Measurements from ENCODE around the gene STX2.
"Not testable (repeated sequence)": the region's sequence is repeated elsewhere in the genome, so short reads cannot be mapped to it uniquely, and the experiment has no call there.

STX2 gene

DNA sequence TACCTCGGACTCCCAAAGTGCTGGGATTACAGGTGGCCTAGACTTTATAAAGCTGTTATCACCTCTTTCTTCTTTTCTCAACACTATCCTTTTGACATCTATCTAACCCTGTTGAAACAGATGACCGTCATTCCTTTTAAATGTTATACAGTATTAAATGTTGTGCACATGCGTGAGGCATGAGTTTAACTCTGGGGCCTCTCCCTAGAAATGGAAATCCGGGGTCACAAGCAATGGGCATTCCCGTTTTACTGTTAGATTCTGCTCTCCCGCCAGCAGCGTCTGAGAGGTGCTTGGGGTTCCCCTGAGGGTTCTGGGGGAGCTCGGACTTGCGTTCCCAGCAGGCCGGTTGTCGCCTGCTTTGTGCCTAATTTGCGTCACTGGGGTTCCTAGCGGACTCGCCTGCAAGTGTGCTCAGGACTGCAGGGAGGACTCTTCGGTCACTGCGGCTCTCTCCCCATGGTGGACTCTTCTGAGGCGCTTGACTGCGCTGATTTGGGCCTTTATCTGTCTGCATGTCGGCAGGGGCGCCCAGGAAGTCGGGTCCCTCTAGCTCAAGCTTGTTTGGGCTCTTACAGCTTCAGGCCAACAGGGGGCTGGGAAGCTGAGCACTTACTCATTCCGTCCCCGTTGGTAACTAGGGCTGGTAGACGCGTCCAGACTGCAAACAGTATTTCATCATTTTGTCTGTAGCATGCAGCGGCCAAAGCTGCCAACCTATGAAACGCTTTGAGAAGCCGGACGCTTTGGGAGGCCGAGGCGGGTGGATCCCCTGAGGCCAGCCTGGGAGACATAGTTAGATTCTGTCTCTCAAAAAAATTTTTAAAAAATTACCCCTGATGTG, 31.6 kb upstream of the STX2 start:
- peak; percentile 80 to 82 for DNase-seq (ENCODE audit: low read depth in 2 of 2)

DNA sequence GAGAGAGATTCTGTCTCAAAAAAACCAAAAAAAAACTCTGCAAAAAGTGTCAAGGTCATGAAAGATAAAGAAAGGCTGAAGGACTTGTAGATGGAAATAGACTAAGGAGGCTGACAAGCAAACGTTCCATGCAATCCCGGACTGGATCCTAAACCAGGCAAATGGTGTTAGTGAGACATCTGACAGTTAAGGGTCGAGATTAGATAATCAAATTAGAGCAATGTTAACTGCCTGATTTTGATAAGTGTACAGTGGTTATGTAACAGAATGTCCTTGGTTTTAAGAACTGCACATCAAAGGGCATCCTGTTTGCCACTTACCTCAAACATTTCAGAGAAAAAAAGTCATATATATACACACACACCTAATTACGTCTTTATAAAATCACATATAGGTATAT, 29.4 kb upstream of the STX2 start:
- no peak for DNase-seq (ENCODE audit: low read depth in 2 of 2)

DNA sequence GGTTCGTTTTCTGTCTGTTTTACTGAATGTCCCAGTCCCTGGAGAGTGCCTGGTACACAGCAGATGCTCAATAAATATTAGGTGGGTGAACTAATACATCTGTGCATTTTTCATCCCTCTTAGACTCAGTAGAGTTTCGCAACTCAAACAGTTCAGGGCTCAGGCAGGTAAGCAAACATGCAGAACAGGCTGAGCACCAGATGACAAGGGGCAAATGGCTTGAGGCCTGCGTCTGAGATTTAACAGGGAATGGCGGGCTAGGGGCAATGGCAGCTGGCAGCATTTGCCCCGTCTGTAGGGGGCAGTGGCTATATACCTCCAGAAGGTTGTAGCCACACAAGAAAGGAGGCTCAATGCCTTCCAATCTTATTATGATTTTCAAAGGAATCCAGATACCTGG, 24.2 kb upstream of the STX2 start:
- no peak for DNase-seq (ENCODE audit: low read depth in 2 of 2)

DNA sequence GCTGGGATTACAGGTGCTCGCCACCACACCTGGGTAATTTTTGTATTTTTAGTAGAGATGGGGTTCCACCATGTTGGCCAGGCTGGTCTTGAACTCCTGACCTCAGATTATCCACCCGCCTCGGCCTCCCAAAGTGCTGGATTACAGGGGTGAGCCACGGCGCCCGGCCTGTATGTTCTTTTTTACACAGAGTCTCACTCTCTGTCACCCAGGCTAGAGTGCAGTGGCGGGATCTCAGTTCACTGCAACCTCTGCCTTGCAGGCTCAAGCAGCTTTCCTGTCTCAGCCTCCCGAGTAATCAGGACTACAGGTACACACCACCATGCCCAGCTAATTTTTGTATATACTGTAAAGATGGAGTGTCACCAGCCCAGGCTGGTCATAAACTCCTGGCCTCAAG, 23.7 kb upstream of the STX2 start:
- DNase-seq (ENCODE audit: low read depth in 2 of 2) = not testable (repeated sequence)

DNA sequence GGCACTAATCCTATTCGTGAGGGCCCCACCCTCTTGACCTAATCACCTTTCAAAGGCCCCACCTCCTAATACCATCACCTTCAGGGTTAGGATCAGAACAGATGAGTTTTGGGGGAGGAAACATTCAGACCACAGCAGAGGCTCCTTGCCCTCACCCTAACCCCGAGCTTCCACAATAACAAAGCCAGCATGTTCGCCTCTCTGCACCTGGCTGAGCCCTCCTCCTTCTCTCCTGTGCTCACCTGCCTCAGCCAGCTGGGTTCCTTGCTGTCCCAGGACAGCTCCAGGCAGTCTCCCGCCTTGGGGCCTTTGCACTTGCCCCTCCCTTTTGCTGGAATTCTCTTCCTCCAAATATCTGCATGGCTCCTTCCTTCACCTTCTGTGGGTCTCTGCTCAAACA, 23.1 kb upstream of the STX2 start:
- no peak for DNase-seq (ENCODE audit: low read depth in 2 of 2)

DNA sequence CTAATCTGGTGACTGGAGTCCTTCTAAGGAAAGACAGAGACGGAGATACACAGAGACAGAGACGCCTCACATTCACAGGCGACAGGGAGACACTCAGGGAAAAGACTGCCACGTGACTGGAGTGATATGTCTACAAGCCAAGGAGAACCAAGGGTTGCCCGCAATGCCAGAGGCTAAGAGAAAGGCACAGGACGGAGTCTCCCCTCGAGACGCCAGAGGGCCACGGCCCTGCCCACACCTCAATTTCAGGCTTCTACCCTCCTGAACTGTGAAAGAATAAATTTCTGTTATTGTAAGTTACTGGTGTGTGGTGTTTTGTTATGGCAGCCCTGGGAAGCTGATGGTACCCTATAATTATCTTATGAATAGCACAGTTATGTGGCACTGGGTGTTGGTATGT, 21.3 kb upstream of the STX2 start:
- DNase-seq (ENCODE audit: low read depth in 2 of 2) = no peak

DNA sequence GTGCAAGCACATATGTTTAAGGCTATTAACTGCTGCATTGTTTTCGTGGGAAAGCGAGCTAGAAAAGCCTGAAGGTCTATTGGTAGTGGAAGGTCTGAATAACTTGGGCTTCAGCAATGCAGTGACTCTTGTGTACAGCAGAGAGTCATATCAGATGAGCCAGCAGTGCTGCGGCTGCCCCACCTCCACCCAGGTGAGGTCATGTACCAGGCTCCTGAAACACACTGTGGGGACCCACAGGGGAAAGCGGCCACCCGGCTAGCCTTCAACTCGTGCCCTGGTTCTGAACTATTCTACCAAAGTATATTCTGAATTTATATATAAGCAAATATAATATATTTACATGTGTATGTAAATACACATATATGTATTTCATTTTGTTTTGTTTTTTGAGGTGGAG, 20.1 kb upstream of the STX2 start:
- DNase-seq (ENCODE audit: low read depth in 2 of 2) = no peak

DNA sequence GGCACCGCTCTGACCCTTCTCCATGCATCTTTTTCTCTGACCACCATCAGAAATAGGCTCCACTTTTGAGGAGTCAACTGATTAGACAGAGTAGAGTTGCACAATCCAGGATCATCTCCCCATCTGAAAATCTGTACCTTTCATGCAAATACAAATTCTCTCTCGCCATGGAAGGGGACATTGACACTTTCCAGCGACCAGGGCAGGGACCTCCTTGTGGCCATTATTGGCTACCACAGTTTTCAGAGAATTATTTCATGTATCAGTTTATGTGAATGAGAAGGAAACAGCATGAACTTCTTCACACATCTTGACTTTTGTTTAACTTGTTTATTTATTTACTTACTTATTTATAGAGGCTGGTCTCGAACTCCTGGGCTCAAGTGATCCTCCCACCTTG, 19.0 kb upstream of the STX2 start:
- DNase-seq (ENCODE audit: low read depth in 2 of 2) = no peak

DNA sequence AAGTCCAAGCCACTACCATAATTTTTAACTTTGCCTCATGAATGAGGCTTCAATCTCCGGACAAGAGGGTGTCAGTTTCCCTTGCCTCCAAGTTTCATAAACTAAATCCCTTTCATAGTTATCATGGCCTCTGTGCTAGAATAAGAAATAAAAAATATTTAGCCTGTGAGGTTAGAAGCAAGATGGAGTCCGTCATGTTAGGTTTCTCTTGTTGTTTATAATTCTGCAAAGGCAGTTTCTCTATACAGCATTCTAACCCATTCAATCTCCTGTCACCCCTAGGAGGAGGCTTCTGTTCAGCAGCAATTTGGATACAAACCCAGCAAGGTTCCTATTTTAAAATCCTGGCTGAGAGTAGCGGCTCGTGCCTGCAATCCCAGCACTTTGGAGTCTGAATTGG, 17.0 kb upstream of the STX2 start:
- DNase-seq (ENCODE audit: low read depth in 2 of 2) = no peak

DNA sequence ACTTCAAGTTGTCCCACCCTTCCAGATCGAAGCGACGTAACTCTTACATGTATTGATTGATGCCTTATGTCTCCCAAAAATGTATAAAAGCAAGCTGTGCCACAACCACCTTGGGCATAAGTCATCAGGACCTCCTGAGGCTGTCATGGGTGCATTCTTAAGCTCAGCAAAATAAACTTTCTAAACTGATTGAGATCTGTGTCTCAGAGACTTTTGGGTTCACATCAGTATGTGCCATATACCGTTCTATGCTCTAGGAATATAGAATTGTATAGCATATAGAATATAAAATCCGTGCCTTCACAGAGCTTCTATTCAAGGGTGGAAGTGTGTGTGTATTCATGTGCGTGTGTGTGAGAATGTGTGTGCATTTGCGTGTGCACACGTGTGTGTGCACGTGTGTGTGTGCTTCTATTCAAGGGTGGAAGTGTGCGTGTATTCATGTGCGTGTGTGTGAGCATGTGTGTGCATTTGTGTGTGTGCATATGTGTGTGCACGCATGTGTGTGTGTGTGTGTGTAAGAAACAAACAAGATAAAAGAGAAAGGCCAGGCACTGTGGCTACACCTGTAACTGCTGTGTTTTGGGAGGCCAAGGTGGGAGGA, 11.5 kb upstream of the STX2 start:
- DNase-seq (ENCODE audit: low read depth in 2 of 2) = no peak

DNA sequence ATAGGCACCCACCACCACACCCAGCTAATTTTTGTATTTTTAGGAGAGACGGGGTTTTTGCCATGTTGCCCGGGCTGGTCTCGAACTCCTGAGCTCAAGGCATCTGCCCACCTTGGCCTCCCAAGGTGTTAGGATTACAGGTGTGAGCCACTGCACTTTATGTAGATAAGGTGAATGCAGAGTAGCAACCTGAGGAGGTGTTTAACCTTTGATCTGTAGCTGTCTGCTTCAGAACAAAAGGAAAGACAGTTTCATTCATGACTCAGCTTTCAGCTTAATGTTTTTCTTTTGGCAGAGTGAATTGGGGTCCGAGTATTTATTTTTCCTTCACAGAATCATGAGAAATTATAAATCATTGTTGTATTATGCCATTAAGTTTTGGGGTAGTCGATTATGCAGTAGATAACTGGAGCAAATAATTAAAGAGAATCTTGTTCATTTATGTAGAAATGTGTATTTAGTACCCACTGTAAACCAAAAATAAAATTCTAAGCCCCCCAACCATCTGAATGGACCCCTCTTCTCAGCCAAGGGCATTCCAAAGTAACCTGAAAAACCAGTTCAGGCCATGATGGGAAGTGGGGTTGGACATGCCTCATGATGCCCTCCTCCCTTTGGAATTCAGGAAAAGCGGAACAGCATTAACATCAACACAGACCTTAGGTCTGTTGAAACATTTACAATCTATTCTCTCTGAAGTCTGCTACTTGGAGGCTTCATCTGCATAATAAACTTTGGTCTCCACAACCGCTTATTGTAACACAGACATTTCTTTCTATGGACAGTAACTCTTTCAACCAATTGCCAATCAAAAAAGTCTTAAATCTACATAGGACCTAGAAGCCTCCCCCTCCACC, 10.7 kb upstream of the STX2 start:
- DNase-seq (ENCODE audit: low read depth in 2 of 2) = no peak

DNA sequence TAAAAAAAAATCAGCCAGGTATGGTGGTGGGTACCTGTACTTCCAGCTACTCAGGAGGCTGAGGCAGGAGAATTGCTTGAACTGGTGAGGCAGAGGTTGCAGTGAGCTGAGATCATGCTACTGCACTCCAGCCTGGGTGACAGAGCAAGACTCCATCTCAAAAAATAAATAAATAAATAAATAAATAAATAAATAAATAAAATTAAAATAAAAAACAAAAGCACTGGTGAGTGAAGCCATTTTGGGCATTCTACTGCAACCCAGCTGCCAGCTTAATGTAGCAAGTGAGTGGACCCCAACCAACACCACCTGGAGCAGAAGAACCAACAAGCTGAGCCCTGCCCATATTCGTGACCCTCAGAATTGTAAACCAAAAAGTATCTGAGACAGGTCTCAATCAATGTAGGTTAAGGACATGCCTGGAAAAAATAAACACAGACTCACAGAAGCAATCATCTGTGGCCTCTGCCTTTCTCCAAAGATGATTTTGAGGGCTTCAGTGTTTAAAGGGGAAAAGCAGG, 9.8 kb upstream of the STX2 start:
- DNase-seq (ENCODE audit: low read depth in 2 of 2) = not testable (repeated sequence)

DNA sequence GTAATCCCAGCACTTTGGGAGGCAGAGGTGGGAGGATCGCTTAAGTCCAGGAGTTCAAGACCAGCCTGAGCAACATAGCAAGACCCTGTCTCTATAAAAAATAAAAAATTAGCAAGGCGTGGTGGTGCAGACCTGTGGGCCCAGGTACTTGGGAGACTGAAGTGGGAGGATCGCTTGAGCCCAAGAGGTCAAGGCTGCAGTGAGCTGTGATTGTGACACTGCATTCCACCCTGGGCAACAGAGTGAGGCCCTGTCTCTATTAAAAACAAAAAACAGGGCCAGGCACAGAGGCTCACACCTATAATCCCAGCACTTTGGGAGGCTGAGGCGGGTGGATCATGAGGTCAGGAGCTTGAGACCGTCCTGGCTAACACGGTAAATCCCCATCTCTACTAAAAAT, 9.1 kb upstream of the STX2 start:
- DNase-seq (ENCODE audit: low read depth in 2 of 2) = not testable (repeated sequence)

DNA sequence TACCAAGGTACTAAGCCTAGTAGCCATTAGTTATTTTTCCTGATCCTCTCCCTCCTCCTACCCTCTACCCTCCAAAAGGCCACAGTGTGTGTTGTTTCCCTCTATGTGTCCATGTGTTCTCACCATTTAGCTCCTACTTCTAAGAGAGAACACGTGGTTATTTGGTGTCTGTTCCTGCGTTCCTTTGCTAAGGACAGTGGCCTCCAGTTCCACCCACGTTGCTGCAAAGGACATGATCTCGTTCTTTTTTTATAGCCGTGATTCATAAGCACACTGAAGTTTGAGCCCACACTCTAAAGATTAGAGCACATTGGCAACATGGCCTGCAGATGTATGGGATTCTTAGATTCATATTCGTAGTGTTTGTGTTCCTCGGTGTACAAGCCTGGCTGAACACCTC, 8.1 kb upstream of the STX2 start:
- peak; percentile 46 to 54 for DNase-seq (ENCODE audit: low read depth in 2 of 2)

DNA sequence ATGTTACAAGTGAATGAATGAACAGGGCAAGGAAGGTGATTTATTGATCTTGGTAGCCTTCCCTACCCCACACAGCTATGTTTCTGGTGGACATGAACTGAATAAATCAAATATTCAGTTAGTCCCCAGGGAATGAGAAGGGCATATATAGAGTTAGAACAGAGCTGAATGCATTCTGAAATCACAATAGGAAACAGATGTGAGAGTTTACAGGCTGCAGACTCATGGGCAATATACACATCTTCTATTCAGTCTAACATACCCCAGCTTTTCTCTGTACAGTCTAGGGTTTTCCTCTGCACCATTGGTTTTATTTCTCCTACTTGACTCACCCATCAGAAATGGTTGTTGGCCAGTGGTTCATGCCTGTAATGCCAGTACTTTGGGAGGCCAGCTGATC, 7.3 kb upstream of the STX2 start:
- peak; percentile 96 for DNase-seq (ENCODE audit: low read depth in 2 of 2)

DNA sequence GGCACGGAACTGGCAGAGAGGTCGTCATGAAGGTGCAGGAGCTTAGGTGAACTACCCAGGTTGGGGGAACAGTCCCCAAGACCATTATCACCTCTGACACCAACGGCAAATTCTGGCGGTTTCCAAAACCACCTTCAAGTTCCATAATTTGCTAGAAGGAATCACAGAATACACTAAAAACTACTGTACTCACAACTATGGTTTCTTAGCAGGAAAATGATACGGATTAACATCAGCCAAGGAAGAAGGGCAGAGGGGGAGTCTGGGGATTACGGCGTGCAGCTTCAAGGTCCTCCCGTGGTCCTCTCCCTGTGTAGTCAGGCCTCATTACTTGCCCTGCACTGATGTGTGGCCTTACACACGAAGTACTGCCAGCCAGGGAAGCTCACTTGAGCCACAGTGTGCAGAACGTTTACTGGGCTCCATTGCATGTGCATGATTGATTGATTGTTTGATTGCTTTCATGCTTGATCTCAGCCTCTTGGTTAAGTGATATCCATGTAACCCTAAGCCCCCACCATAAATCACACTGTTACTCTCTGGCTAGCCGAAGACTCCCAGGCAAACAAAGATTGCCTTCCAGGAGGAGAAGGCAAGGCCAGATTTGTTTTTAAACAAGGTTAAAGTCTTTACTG, 837 bp upstream of the STX2 start:
- DNase-seq (ENCODE audit: low read depth in 2 of 2) = no peak

DNA sequence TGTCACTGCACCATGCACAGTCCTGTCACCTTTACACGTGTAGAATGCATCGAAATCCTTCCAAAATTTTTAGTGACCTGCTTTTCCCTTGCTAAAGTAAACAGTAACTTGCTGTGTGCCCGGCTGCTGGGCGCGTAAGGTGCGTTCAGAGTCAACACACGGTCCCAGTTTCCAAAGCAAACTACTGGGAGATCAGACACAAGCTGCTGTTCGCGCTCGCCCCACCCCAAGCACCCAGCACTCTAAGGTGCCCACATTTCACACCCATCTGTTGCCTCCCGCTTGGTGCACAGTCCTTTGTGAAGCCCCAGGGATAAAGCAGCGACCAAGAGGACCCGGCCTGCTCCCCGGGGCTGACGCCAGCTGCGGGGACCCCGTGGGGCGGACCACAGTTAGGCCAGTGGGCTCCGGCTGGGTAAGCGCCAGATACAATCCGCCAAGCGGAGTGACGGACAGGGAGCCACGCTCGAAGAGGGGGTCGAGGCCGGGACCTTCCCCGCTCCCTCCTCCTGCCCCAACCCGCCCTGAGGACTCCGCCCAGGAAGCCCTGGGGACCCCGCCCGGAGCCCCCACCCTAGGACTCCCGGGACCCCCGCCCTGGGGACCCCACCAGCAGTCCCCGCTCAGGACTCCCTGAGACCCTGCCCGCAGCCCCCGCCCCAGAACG, 633 bp downstream of the STX2 start:
- no peak for DNase-seq (ENCODE audit: low read depth in 2 of 2)

DNA sequence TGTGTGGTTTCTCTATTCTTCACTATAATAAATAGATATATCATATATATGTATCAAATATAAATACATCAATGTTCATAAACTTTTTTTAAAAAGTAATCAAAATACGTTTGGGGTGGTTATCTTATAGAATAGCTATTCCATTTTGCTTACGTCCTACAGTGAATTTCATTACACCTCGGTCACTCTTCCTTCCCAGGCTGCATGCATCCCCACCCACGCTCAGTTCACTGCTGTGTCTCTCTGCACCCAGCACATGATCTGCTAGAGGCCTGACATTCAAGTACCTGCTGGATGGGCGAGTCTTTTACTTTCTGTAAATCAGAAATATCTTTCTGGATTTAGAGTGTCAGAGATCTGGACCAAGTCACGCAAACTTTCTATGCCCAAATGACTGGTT, 3.6 kb downstream of the STX2 start:
- DNase-seq (ENCODE audit: low read depth in 2 of 2) = no peak

DNA sequence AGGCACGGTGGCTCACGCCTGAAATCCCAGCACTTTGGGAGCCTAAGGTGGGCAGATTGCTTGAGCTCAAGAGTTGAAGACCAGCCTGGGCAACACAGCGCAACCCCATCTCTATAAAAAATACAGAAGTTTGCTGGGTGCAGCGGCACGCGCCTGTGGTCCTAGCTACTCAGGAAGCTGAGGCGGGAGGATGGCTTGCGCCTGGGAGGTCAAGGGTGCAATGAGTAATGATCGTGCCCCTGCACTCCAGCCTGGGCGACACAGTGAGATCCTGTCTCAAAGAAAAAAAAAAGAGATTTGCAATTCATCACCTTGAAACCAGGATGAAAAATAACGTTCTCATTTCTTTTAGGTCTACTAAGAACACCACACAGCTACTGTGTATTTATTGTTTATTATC, 4.0 kb downstream of the STX2 start:
- no peak for DNase-seq (ENCODE audit: low read depth in 2 of 2)

DNA sequence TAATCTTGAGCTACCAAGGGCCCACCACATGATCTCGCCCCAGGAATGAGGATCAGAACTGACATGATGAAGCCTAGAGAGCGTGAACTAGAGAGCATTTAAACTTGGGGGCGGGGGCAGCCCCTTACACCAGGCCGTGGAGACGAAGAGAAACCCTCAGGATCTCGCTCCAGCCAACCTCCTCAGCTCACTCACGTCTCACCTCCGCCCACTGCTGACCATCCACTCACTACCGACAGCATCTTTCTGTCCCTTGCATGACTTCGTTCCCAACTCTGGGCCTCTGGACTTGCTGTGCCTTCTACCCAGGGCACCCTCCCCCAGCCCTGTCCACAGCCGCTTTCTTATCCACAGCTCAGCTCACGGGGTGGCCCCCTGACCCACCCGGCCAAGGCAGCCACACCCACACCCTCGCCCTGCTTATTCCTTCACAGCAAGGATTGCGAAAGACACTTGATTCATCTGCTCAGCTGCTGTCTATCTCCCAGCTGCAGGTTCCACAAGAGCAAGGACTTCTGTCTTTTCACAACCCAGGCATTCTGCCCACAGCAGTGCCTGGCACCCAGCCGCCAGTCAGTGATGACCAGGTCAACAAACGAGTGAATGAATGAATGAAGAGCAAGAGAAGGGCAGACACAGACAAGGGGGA, 6.4 kb downstream of the STX2 start:
- no peak for DNase-seq (ENCODE audit: low read depth in 2 of 2)

DNA sequence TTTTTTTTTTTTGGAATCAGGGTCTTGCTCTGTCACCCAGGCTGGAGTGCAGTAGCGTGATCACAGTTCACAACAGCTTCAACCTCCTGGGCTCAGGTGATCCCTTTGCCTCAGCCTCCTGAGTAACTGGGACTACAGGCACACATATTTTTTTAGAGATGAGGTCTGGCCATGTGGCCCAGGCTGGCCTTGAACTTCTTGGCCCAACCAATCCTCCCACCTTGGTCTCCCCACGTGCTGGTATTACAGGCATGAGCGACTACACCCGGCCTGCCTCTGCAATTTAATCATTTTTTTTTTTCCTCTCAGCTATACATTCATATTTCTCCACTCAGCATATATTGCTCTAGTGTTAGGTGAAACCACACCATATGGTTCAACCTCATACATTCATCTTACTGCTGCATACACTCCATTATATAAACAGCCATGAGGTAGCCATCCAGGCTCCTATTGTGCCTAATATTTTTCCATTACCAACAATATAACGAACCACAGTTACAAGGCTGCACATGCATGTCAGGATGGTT, 7.1 kb downstream of the STX2 start:
- DNase-seq (ENCODE audit: low read depth in 2 of 2) = no peak
